CD14-positive monocyte (primary cell): ENCODE results near the gene EPHB6. TPM values are rescaled to one million over a fixed set of nuclear protein-coding genes. Genes with fewer than 3 reads are reported as not detected.
A peak's percentile ranks its signal among the peaks of the same experiment; 100 is the strongest.

Source experiments
- DNase-seq, 3 donors: peaks; one replicate each; pipeline ENCODE4 v3.0.0-alpha.2; 2011 to 2022
- H2AFZ ChIP-seq: 2 replicates; pipeline ENCODE4 v1.6.0; 2012; ENCODE audit warnings: mild to moderate bottlenecking, low read depth, low read length, inconsistent platforms; ENCODE audit not compliant: insufficient read depth, poor library complexity, severe bottlenecking
- H3K27ac ChIP-seq, 2 donors: 1 replicate in 1 of 2; 2 replicates in 1 of 2; pipeline ENCODE4 v1.5.1; 2012 to 2013; ENCODE audit warnings: low read length in 2 of 2, control low read depth in 1 of 2, inconsistent platforms in 1 of 2, low read depth in 1 of 2, mild to moderate bottlenecking in 1 of 2
- H3K27me3 ChIP-seq, 2 donors: one replicate each; pipeline versions ENCODE4 v1.6.0 to v1.6.1; 2011 to 2013; ENCODE audit warnings: low read length in 2 of 2; ENCODE audit not compliant: control insufficient read depth in 2 of 2, insufficient read depth in 2 of 2
- H3K36me3 ChIP-seq, 2 donors: replicated peaks in 1 of 2; 1 replicate in 1 of 2; 2 replicates in 1 of 2; pipeline versions ENCODE4 v1.5.1 to v1.6.1; 2012 to 2013; ENCODE audit warnings: low read length in 2 of 2, control low read depth in 1 of 2, inconsistent platforms in 1 of 2, mild to moderate bottlenecking in 1 of 2; ENCODE audit not compliant: insufficient read depth in 2 of 2, control insufficient read depth in 1 of 2
- H3K4me1 ChIP-seq, 2 donors: 1 replicate in 1 of 2; 2 replicates in 1 of 2; pipeline versions ENCODE4 v1.5.1 to v1.6.1; 2012 to 2013; ENCODE audit warnings: low read length in 2 of 2, control low read depth in 1 of 2, inconsistent platforms in 1 of 2, mild to moderate bottlenecking in 1 of 2, moderate library complexity in 1 of 2; ENCODE audit not compliant: insufficient read depth in 2 of 2, control insufficient read depth in 1 of 2
- H3K4me2 ChIP-seq: replicated peaks from 2 replicates; pipeline ENCODE3; 2012; ENCODE audit warnings: low read length, moderate library complexity, mild to moderate bottlenecking; ENCODE audit not compliant: poor library complexity, severe bottlenecking; ENCODE audit errors: extremely low read depth
- H3K4me3 ChIP-seq, 3 experiments: fragments of 200-600 bp in 1 of 3; sonication (generic) in 1 of 3; replicated peaks in 1 of 3; 1 replicate in 2 of 3; 2 replicates in 1 of 3; pipeline ENCODE4 v1.5.1; 2011 to 2013; ENCODE audit warnings: low read length in 3 of 3, mild to moderate bottlenecking in 3 of 3, control low read depth in 2 of 3, low read depth in 2 of 3, inconsistent platforms in 1 of 3, moderate library complexity in 1 of 3
- H3K79me2 ChIP-seq: 2 replicates; pipeline ENCODE4 v1.6.0; 2012; ENCODE audit warnings: mild to moderate bottlenecking, control low read depth, inconsistent platforms, low read length, moderate library complexity; ENCODE audit not compliant: insufficient read depth
- H3K9ac ChIP-seq: 2 replicates; pipeline ENCODE4 v1.6.0; 2017; ENCODE audit warnings: low read length, mild to moderate bottlenecking; ENCODE audit not compliant: insufficient read depth, poor library complexity, severe bottlenecking
- H3K9me3 ChIP-seq, 2 donors: replicated peaks in 1 of 2; 1 replicate in 1 of 2; 2 replicates in 1 of 2; pipeline versions ENCODE4 v1.5.1 to v1.6.1; 2012 to 2013; ENCODE audit warnings: low read length in 2 of 2, control low read depth in 1 of 2; ENCODE audit not compliant: control insufficient read depth in 1 of 2, insufficient read depth in 1 of 2
- H4K20me1 ChIP-seq: 2 replicates; pipeline ENCODE4 v1.6.0; 2012; ENCODE audit warnings: mild to moderate bottlenecking, low read length, control low read depth, moderate library complexity; ENCODE audit not compliant: insufficient read depth
- H3K27ac Mint-ChIP-seq, 7 donors: one replicate each; pipeline ENCODE4 v1.8.0; 2020; ENCODE audit warnings: mild to moderate bottlenecking in 7 of 7, mixed read lengths in 7 of 7, moderate library complexity in 6 of 7, inconsistent platforms in 2 of 7
- H3K27me3 Mint-ChIP-seq, 3 donors: one replicate each; pipeline ENCODE4 v1.8.0; 2021 to 2022; ENCODE audit warnings: low read depth in 3 of 3, mild to moderate bottlenecking in 3 of 3, mixed read lengths in 3 of 3, moderate library complexity in 3 of 3, inconsistent platforms in 1 of 3
- H3K36me3 Mint-ChIP-seq, 2 donors: one replicate each; pipeline ENCODE4 v1.8.0; 2020; ENCODE audit warnings: mixed read lengths in 2 of 2, inconsistent platforms in 1 of 2, mild to moderate bottlenecking in 1 of 2
- H3K4me1 Mint-ChIP-seq: one replicate; pipeline ENCODE4 v1.8.0; 2020; ENCODE audit warnings: mild to moderate bottlenecking, mixed read lengths
- H3K4me3 Mint-ChIP-seq, 2 donors: one replicate each; pipeline ENCODE4 v1.8.0; 2020; ENCODE audit warnings: mild to moderate bottlenecking in 2 of 2, mixed read lengths in 2 of 2, moderate library complexity in 1 of 2
- H3K9me3 Mint-ChIP-seq, 7 donors: one replicate each; pipeline ENCODE4 v1.8.0; 2020 to 2022; ENCODE audit warnings: mixed read lengths in 7 of 7, mild to moderate bottlenecking in 6 of 7, moderate library complexity in 6 of 7, inconsistent platforms in 2 of 7
- WGBS: methylation state at CpG from one replicate; pipeline ENCODE4 v1.1.5; 2013; ENCODE audit warnings: missing lambda C conversion rate; ENCODE audit not compliant: insufficient coverage; 5-methylcytosine and 5-hydroxymethylcytosine counted together
- intact Hi-C, 2 donors: fragments of 100-400 bp; cut with micrococcal nuclease; formaldehyde crosslinking; loops; one replicate each; pipeline versions ENCODE4 v1.15.0 to v1.15.1; 2023
- polyA plus RNA-seq, 3 donors: library from polyadenylated mRNA; depleted of rRNA in 1 of 3; unstranded in 2 of 3; stranded (reverse) in 1 of 3; fragments of 300-500 nt in 2 of 3; fragments of >200 nt in 1 of 3; fragmentation: Illumina TruSeq in 2 of 3; gene quantifications; 1 replicate in 2 of 3; 2 replicates in 1 of 3; pipeline ENCODE4 v1.2.3, GENCODE V29; 2012 to 2021
- TF ChIP-seq, protein P1 (sequence below): fragments of 200-600 bp; IDR thresholded peaks from one replicate; pipeline ENCODE4 v1.8.0; 2022; ENCODE audit warnings: antibody characterized with exemption, mild to moderate bottlenecking

EPHB6 gene
- polyA plus RNA-seq, 3 donors = 7.9 to 18.2 (median 9.3) TPM

DNA sequence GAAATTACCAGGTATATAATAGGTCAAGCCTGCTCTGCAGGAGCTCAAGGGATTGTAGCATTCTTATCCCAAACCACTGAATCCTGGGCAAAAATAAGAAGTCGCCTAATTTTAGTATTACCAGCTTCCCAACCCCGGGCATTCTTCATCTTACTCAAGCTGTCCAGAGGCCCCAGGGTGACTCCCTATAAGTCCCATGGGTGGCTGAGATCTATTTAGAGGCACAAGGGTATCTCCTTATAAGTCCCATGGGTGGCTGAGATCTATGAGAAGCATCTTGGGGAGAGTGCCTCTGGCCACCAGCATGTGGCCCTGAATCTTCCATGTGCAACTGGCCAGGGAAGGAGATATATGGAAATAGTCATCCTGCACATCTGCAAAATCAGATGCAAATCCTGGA is 45.2 kb upstream of the EPHB6 start:
- peaks cover 2% of the 10 kb centered on the region for H3K4me1 Mint-ChIP-seq
- intact Hi-C loops = loop anchor here in 1 of 2 donors (5.0 kb wide), 1 partner anchor 182 kb away; no protein-coding TSS in a partner anchor
- H3K27me3 ChIP-seq = peaks cover 5 to 8% of the 10 kb centered on the region in 2 donors
- H3K36me3 Mint-ChIP-seq = no peaks in the 10 kb centered on the region
- no peak overlapping the region for H2AFZ ChIP-seq
- peaks cover 5 to 15% (median 7%) of the 10 kb centered on the region in 3 donors for H3K27me3 Mint-ChIP-seq
- no peak for DNase-seq
- TF ChIP-seq, protein P1, sequence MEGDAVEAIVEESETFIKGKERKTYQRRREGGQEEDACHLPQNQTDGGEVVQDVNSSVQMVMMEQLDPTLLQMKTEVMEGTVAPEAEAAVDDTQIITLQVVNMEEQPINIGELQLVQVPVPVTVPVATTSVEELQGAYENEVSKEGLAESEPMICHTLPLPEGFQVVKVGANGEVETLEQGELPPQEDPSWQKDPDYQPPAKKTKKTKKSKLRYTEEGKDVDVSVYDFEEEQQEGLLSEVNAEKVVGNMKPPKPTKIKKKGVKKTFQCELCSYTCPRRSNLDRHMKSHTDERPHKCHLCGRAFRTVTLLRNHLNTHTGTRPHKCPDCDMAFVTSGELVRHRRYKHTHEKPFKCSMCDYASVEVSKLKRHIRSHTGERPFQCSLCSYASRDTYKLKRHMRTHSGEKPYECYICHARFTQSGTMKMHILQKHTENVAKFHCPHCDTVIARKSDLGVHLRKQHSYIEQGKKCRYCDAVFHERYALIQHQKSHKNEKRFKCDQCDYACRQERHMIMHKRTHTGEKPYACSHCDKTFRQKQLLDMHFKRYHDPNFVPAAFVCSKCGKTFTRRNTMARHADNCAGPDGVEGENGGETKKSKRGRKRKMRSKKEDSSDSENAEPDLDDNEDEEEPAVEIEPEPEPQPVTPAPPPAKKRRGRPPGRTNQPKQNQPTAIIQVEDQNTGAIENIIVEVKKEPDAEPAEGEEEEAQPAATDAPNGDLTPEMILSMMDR = no peak
- H3K4me3 ChIP-seq = no peak overlapping the region
- H3K4me2 ChIP-seq = no peak overlapping the region
- H3K27ac Mint-ChIP-seq = no peak overlapping the region
- no peak overlapping the region for H3K27ac ChIP-seq
- H3K9me3 Mint-ChIP-seq = no peaks in the 10 kb centered on the region
- WGBS = no CpG with 5 or more reads among the region's 2 CpGs
- no peaks in the 10 kb centered on the region for H3K36me3 ChIP-seq
- H3K79me2 ChIP-seq = no peaks in the 10 kb centered on the region
- no peak overlapping the region for H3K4me3 Mint-ChIP-seq
- no peak overlapping the region for H3K9ac ChIP-seq
- H4K20me1 ChIP-seq = no peaks in the 10 kb centered on the region
- H3K9me3 ChIP-seq = no peaks in the 10 kb centered on the region
- no peaks in the 10 kb centered on the region for H3K4me1 ChIP-seq

DNA sequence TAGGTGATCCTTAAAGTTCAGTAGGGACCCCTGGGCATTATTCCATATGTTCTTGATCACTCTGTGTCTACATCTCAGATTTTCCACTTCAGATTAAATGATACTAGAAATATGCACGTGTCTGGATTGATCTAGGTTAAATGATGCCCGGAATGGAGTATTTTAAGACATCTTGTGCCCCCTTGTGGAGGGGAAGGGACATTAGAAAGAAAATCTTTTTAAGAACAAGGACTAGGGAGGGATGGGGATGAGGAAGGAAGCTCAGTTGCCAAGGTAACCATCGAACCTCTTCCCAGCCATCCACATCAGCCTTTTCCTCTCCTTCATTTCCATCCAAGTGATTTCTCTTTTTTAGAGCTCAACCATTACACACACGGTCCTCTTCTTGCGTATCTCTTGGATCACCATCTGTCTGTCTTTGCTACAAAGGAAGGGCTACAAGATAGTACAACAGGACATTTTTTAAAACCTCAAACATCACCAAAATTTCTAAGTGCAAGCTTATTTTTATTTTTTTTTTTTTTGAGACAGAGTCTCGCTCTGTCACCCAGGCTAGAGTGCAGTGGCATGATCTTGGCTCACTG is 43.6 kb upstream of the EPHB6 start:
- peak; percentile 12 to 50 (median 28) for DNase-seq
- H3K27ac ChIP-seq = no peak overlapping the region
- no peak overlapping the region for H3K4me3 ChIP-seq
- no peaks in the 10 kb centered on the region for H3K36me3 Mint-ChIP-seq
- no peaks in the 10 kb centered on the region for H3K36me3 ChIP-seq
- no peaks in the 10 kb centered on the region for H3K4me1 ChIP-seq
- WGBS = 50% methylated on average over 2 of the region's 6 CpGs
- no peaks in the 10 kb centered on the region for H3K4me1 Mint-ChIP-seq
- H2AFZ ChIP-seq = no peak overlapping the region
- H3K27ac Mint-ChIP-seq = no peak overlapping the region
- intact Hi-C loops = loop anchor here in 1 of 2 donors (5.0 kb wide), 1 partner anchor 184 kb away; no protein-coding TSS in a partner anchor
- no peak overlapping the region for H3K4me2 ChIP-seq
- no peaks in the 10 kb centered on the region for H3K9me3 ChIP-seq
- H3K27me3 Mint-ChIP-seq = peaks cover 0 to 15% (median 4%) of the 10 kb centered on the region in 3 donors
- H3K27me3 ChIP-seq = peaks cover 5 to 6% of the 10 kb centered on the region in 2 donors
- H4K20me1 ChIP-seq = no peaks in the 10 kb centered on the region
- H3K9ac ChIP-seq = no peak overlapping the region
- H3K9me3 Mint-ChIP-seq = no peaks in the 10 kb centered on the region
- no peak overlapping the region for H3K4me3 Mint-ChIP-seq
- TF ChIP-seq, protein P1 = peak; percentile 76
- no peaks in the 10 kb centered on the region for H3K79me2 ChIP-seq
